Sigmoid colon (tissue), 7 donors: ENCODE data around the gene OSTN. TPM values are rescaled to one million over a fixed set of nuclear protein-coding genes. Genes with fewer than 3 reads are reported as not detected.
"Not testable (repeated sequence)": the region's sequence is repeated elsewhere in the genome, so short reads cannot be mapped to it uniquely, and the experiment has no call there.

Source experiments
- DNase-seq: peaks from one replicate; pipeline ENCODE4 v3.0.0-alpha.2; 2019
- H3K27ac ChIP-seq, 4 donors: fragments of 200-600 bp; sonication (generic); one replicate each; pipeline ENCODE4 v1.5.1; 2016 to 2019; ENCODE audit warnings: mild to moderate bottlenecking in 1 of 4
- H3K27me3 ChIP-seq, 3 donors: fragments of 200-600 bp; sonication (generic); one replicate each; pipeline ENCODE4 v1.5.1; 2019; ENCODE audit warnings: mild to moderate bottlenecking in 1 of 3
- H3K36me3 ChIP-seq, 4 donors: fragments of 200-600 bp; sonication (generic); one replicate each; pipeline ENCODE4 v1.5.1; 2016 to 2019
- H3K4me1 ChIP-seq, 4 donors: fragments of 200-600 bp; sonication (generic); one replicate each; pipeline ENCODE4 v1.5.1; 2017 to 2019
- H3K4me3 ChIP-seq, 4 donors: fragments of 200-600 bp; sonication (generic); one replicate each; pipeline ENCODE4 v1.5.1; 2017 to 2019; ENCODE audit warnings: mild to moderate bottlenecking in 2 of 4, moderate library complexity in 1 of 4
- H3K9me3 ChIP-seq, 4 donors: fragments of 200-600 bp in 3 of 4; sonication (generic) in 3 of 4; one replicate each; pipeline versions ENCODE4 v1.5.1 to v1.6.1; 2013 to 2019
- CTCF ChIP-seq, 4 experiments: fragments of 450-650 bp in 3 of 4; fragments of 200-600 bp in 1 of 4; IDR thresholded peaks; one replicate each; pipeline ENCODE4 v1.5.1; 2016 to 2019; ENCODE audit warnings: antibody characterized with exemption in 4 of 4, mild to moderate bottlenecking in 3 of 4, moderate library complexity in 2 of 4
- EP300 ChIP-seq, 4 donors: sonication (generic); formaldehyde crosslinking; IDR thresholded peaks; one replicate each; pipeline ENCODE4 v1.6.1; 2017; ENCODE audit warnings: antibody characterized with exemption in 4 of 4
- POLR2A ChIP-seq, 2 donors: fragments of 450-650 bp; IDR thresholded peaks; one replicate each; pipeline ENCODE4 v1.6.1; 2016; ENCODE audit warnings: antibody characterized with exemption in 2 of 2, mild to moderate bottlenecking in 2 of 2, moderate library complexity in 2 of 2
- POLR2AphosphoS5 ChIP-seq, 4 donors: sonication (generic); formaldehyde crosslinking; IDR thresholded peaks; one replicate each; pipeline ENCODE4 v1.6.1; 2017; ENCODE audit warnings: antibody characterized with exemption in 4 of 4
- WGBS, 2 donors: extraction: QIAGEN DNeasy Blood & Tissue Kit; methylation state at CpG; one replicate each; pipeline ENCODE4 v1.1.7; 2013; 5-methylcytosine and 5-hydroxymethylcytosine counted together
- intact Hi-C: fragments of 100-400 bp; cut with DNase I; formaldehyde crosslinking; loops from one replicate; pipeline ENCODE4 v1.15.1; 2023
- polyA plus RNA-seq, 3 donors: library from polyadenylated mRNA; stranded (reverse); fragments of 200-250 nt; gene quantifications; one replicate each; pipeline ENCODE4 v1.2.3, GENCODE V29; 2013
- total RNA-seq, 4 donors: library from RNA; depleted of rRNA; stranded (reverse); fragments of >200 nt; gene quantifications; one replicate each; pipeline ENCODE4 v1.1.0, GENCODE V29; 2016
- donor health status: healthy with polysubstance abuse.
- donor health status: Bipolar disorder and iron deficiency.
- donor health status: healthy.

OSTN gene
- total and polyA plus RNA-seq, 7 donors, result 0.36 to 0.82 TPM; not detected in 5

GRCh38 chr3:191176038-191176785 lies 22.8 kb upstream of the OSTN start:
- Histone ChIP-seq H3K4me1 (no peaks in the 10 kb centered on the region), H3K9me3 (no peaks in the 10 kb centered on the region), H3K27me3 (no peaks in the 10 kb centered on the region), H3K27ac (no peak overlapping the region), H3K36me3 (no peaks in the 10 kb centered on the region), H3K4me3 (no peak overlapping the region)
- intact Hi-C loops, result no loop called here
- no peak for TF ChIP-seq POLR2A (IDR thresholded peaks at IDR 0.05)
- TF ChIP-seq CTCF (IDR thresholded peaks at IDR 0.05), result no peak
- no peak for TF ChIP-seq EP300 (IDR thresholded peaks at IDR 0.05)
- no peak for TF ChIP-seq POLR2AphosphoS5 (IDR thresholded peaks at IDR 0.05)
- WGBS, 2 donors, result 55 to 96% methylated on average over 3 of the region's 3 CpGs
- no peak for DNase-seq

- H3K36me3 ChIP-seq, H3K9me3 ChIP-seq, H3K27me3 ChIP-seq, DNase-seq, H3K27ac ChIP-seq, intact Hi-C loops, H3K4me1 ChIP-seq, H3K4me3 ChIP-seq: not testable (repeated sequence)
- WGBS, 2 donors, result 90 to 92% methylated on average over 9 of the region's 9 CpGs
These were observed 13.7 kb upstream of the OSTN start for GRCh38 chr3:191185382-191185781.

- WGBS, 2 donors, result 86 to 92% methylated on average over 5 of the region's 5 CpGs
- H3K4me3 ChIP-seq, H3K9me3 ChIP-seq, DNase-seq, H3K4me1 ChIP-seq, H3K27me3 ChIP-seq, H3K27ac ChIP-seq, H3K36me3 ChIP-seq, intact Hi-C loops: not testable (repeated sequence)
These were observed 10.8 kb upstream of the OSTN start for GRCh38 chr3:191188246-191188645.

- H3K4me1 ChIP-seq, H3K36me3 ChIP-seq, H3K27me3 ChIP-seq, H3K9me3 ChIP-seq, intact Hi-C loops, DNase-seq, H3K4me3 ChIP-seq, H3K27ac ChIP-seq: not testable (repeated sequence)
- 93 to 96% methylated on average over 4 of the region's 4 CpGs for WGBS, 2 donors
These were observed 6.8 kb upstream of the OSTN start for GRCh38 chr3:191192270-191192669.

GRCh38 chr3:191192941-191193340 lies 6.1 kb upstream of the OSTN start:
- Histone ChIP-seq H3K27ac (no peak overlapping the region), H3K27me3 (no peaks in the 10 kb centered on the region), H3K4me1 (no peaks in the 10 kb centered on the region), H3K4me3 (no peak overlapping the region), H3K9me3 (no peaks in the 10 kb centered on the region), H3K36me3 (no peaks in the 10 kb centered on the region)
- TF ChIP-seq POLR2A (IDR thresholded peaks at IDR 0.05) (no peak), EP300 (IDR thresholded peaks at IDR 0.05) (no peak), POLR2AphosphoS5 (IDR thresholded peaks at IDR 0.05) (no peak), CTCF (IDR thresholded peaks at IDR 0.05) (no peak)
- no peak for DNase-seq
- intact Hi-C loops, result no loop called here

- Histone ChIP-seq H3K4me3 (no peak overlapping the region), H3K27me3 (no peaks in the 10 kb centered on the region), H3K36me3 (no peaks in the 10 kb centered on the region), H3K9me3 (no peaks in the 10 kb centered on the region), H3K4me1 (no peaks in the 10 kb centered on the region), H3K27ac (no peak overlapping the region)
- TF ChIP-seq EP300 (IDR thresholded peaks at IDR 0.05), result no peak
- TF ChIP-seq POLR2AphosphoS5 (IDR thresholded peaks at IDR 0.05), result no peak
- TF ChIP-seq POLR2A (IDR thresholded peaks at IDR 0.05), result no peak
- TF ChIP-seq CTCF (IDR thresholded peaks at IDR 0.05), result no peak
- 81 to 83% methylated on average over 3 of the region's 3 CpGs for WGBS, 2 donors
- no peak for DNase-seq
- intact Hi-C loops, result no loop called here
These were observed 1.2 kb upstream of the OSTN start for GRCh38 chr3:191197761-191198306.
